HL-60 (cell line): ENCODE measurements around the gene PPP1R27.

Experiments used
- DNase-seq, 2 experiments: peaks; one replicate each; pipeline ENCODE4 v3.0.0-alpha.2; 2010 to 2020; ENCODE audit warnings: low read depth in 1 of 2, low spot score in 1 of 2
- H3K27ac ChIP-seq: fragments of 250-450 bp; sonication (Bioruptor Pico); replicated peaks from 2 replicates; pipeline ENCODE4 v1.5.1; 2020; ENCODE audit warnings: mild to moderate bottlenecking, moderate library complexity
- H3K27me3 ChIP-seq: fragments of 250-450 bp; sonication (Bioruptor Pico); 2 replicates; pipeline ENCODE4 v1.5.1; 2021; ENCODE audit warnings: mild to moderate bottlenecking, moderate library complexity; ENCODE audit not compliant: insufficient read depth, poor library complexity, severe bottlenecking
- H3K4me3 ChIP-seq: replicated peaks from 2 replicates; pipeline ENCODE4 v1.5.1; 2011; ENCODE audit warnings: mild to moderate bottlenecking, control low read depth, low read length; ENCODE audit not compliant: insufficient read depth
- GABPA ChIP-seq: IDR thresholded peaks from 2 replicates; pipeline ENCODE4 v1.6.1; 2012; ENCODE audit warnings: low read depth
- POLR2AphosphoS5 ChIP-seq: IDR thresholded peaks from 2 replicates; pipeline ENCODE4 v1.6.1; 2012; ENCODE audit warnings: low read depth
- REST ChIP-seq: IDR thresholded peaks from 2 replicates; pipeline ENCODE4 v1.6.1; 2012; ENCODE audit warnings: low read depth; ENCODE audit not compliant: insufficient replicate concordance
- SPI1 ChIP-seq: IDR thresholded peaks from 2 replicates; pipeline ENCODE4 v1.6.1; 2012; ENCODE audit warnings: low read depth, mild to moderate bottlenecking, borderline replicate concordance
- TF ChIP-seq, protein P1 (sequence below): IDR thresholded peaks from one replicate; pipeline ENCODE4 v1.5.1; 2011; ENCODE audit warnings: low read length, control low read depth, inconsistent platforms; ENCODE audit not compliant: insufficient read depth

PPP1R27 gene

GRCh38 chr17:81845881-81846742 is 11.3 kb upstream of the PPP1R27 start:
- Histone ChIP-seq H3K4me3 (no peak overlapping the region), H3K27ac (peak overlapping the region; percentile 48), H3K27me3 (no peaks in the 10 kb centered on the region)
- TF ChIP-seq POLR2AphosphoS5 (no peak; the same call in 1 of the 2 replicates), GABPA (no peak), REST (no peak)
- TF ChIP-seq, protein P1, sequence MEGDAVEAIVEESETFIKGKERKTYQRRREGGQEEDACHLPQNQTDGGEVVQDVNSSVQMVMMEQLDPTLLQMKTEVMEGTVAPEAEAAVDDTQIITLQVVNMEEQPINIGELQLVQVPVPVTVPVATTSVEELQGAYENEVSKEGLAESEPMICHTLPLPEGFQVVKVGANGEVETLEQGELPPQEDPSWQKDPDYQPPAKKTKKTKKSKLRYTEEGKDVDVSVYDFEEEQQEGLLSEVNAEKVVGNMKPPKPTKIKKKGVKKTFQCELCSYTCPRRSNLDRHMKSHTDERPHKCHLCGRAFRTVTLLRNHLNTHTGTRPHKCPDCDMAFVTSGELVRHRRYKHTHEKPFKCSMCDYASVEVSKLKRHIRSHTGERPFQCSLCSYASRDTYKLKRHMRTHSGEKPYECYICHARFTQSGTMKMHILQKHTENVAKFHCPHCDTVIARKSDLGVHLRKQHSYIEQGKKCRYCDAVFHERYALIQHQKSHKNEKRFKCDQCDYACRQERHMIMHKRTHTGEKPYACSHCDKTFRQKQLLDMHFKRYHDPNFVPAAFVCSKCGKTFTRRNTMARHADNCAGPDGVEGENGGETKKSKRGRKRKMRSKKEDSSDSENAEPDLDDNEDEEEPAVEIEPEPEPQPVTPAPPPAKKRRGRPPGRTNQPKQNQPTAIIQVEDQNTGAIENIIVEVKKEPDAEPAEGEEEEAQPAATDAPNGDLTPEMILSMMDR, result no peak
- DNase-seq, result no peak

DNA sequence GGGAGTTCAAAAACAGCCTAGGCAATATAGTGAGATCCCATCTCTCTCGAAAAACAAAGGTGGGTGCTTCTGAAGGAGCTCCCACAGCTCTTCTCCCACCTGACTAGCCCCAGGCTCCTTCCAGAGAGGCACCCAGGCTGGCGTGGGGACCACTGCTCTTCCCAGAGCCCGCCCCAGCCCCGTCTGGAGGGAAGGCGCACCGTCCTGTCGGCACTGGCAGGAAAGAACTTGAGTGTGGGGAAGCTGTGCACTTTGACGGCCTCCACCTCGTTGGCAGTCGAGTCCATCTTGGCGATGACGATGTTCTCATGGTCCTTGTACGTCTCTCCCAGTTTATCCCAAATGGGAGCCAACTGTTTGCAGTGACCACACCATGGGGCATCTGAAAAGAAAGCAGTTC is 10.5 kb upstream of the PPP1R27 start:
- Histone ChIP-seq H3K27ac (peak overlapping the region; percentile 97), H3K4me3 (no peak overlapping the region), H3K27me3 (no peaks in the 10 kb centered on the region)
- no peak for DNase-seq
- no peak for TF ChIP-seq GABPA
- TF ChIP-seq REST, result no peak
- TF ChIP-seq SPI1, result no peak
- TF ChIP-seq, protein P1, result no peak
- TF ChIP-seq POLR2AphosphoS5, result no peak

DNA sequence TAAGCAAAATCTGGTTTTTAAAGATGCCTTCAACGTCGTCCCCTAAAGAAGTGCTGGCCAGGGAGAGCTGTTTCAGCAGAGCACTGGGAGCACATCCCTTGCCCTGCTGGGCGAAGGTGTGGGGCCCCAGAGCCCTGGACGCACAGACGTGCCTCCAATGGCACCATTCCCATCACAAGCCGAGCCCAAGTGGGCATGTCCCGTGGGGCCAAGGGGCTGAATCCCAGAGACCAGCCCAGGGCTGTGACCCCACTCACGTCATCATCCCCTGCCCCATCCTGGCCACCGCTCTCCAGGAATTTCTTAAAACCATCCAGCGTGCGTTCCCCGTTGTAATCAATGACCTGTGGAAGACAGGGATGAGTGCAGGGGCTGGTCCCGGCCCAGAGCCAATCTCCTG is 10.0 kb upstream of the PPP1R27 start:
- Histone ChIP-seq H3K27ac (peak overlapping the region; percentile 97), H3K27me3 (no peaks in the 10 kb centered on the region), H3K4me3 (no peak overlapping the region)
- TF ChIP-seq SPI1 (no peak), POLR2AphosphoS5 (no peak), GABPA (no peak), REST (no peak)
- TF ChIP-seq, protein P1, result no peak
- no peak for DNase-seq
